ENCODE data around the gene ACTL6B. TPM values are rescaled to one million over a fixed set of nuclear protein-coding genes. Genes with fewer than 3 reads are reported as not detected.

The ACTL6B gene
- total and polyA plus RNA-seq, 2 of the 8 experiments (the other 6 are each of a cell fraction or from before 2014, with no cell fraction given) = 2.1 to 4.5 TPM

GRCh38 chr7:100602889-100603725, 53.1 kb downstream of the ACTL6B start:
- Histone ChIP-seq H3K4me1 (replicated peaks in 1 of 4; ENCODE audit: control insufficient read depth in 3 of 4, insufficient read depth in 4 of 4, low read length in 3 of 4) (peaks cover 0 to 31% (median 20%) of the 10 kb centered on the region in 4 experiments; a peak in 6 of 7 replicates), H2BK5ac (ENCODE audit: low read depth, low read length) (peak overlapping the region; percentile 88), H2BK120ac (replicated peaks; ENCODE audit: low read depth, low read length) (no peak overlapping the region), H3K27ac (ENCODE audit: low read depth, low read length) (peak overlapping the region; percentile 67), H2BK20ac (ENCODE audit: low read length) (no peak overlapping the region), H3K14ac (ENCODE audit: insufficient read length) (no peak overlapping the region), H2BK12ac (ENCODE audit: low read depth, low read length) (peak overlapping the region; percentile 92; the same call in 1 of the 2 replicates), H3K27me3 (replicated peaks in 1 of 4; ENCODE audit: control insufficient read depth in 3 of 4, extremely low read depth in 1 of 4, insufficient read depth in 3 of 4, low read length in 3 of 4) (peaks cover 0 to 10% (median 4%) of the 10 kb centered on the region in 4 experiments; a peak in 2 of 7 replicates), H3K4me2 (ENCODE audit: insufficient read depth in 1 of 2, low read depth in 2 of 2, low read length in 2 of 2) (peak overlapping the region; percentile 91 to 98), H2AFZ (ENCODE audit: low read length) (no peak overlapping the region), H3K4me3 (ENCODE audit: extremely low read depth in 1 of 4, insufficient read depth in 2 of 4, low read depth in 3 of 4, low read length in 4 of 4) (peak overlapping the region; percentile 68 to 82 (median 78)), H4K5ac (ENCODE audit: insufficient read length, low read depth, low read length) (peak overlapping the region; percentile 32), H4K20me1 (replicated peaks in 1 of 2; ENCODE audit: control insufficient read depth in 1 of 2, insufficient read depth in 2 of 2, low read length in 2 of 2) (peaks cover 0 to 2% of the 10 kb centered on the region in 2 experiments), H3K23me2 (ENCODE audit: low read depth, low read length) (peaks cover 25% of the 10 kb centered on the region), H2BK15ac (ENCODE audit: low read length) (peak overlapping the region; percentile 97; the same call in 1 of the 2 replicates), H2AK5ac (ENCODE audit: low read depth, low read length) (no peak overlapping the region), H3K4ac (replicated peaks; ENCODE audit: insufficient read length, low read depth, low read length) (peak overlapping the region; percentile 38), H3K36me3 (ENCODE audit: control insufficient read depth in 2 of 4, insufficient read depth in 4 of 4, low read length in 3 of 4) (peaks cover 0 to 6% (median under 1%) of the 10 kb centered on the region in 4 experiments; a peak in 4 of 8 replicates), H3K23ac (ENCODE audit: insufficient read length) (no peak overlapping the region), H4K8ac (ENCODE audit: extremely low read depth, insufficient read depth, low read length) (no peak overlapping the region; the same call in none of the 2 replicates), H3K9ac (replicated peaks in 1 of 4; ENCODE audit: extremely low read depth in 1 of 4, low read depth in 3 of 4, low read length in 3 of 4) (peak overlapping the region in 3 of 4 experiments; percentile 45 to 79 (median 55); a peak in 4 of 7 replicates), H3K56ac (replicated peaks; ENCODE audit: insufficient read length, low read depth, low read length) (peak overlapping the region; percentile 5), H4K91ac (replicated peaks; ENCODE audit: insufficient read length, low read length) (peak overlapping the region; percentile 59), H3K79me1 (ENCODE audit: low read depth, low read length) (0 out of 2 replicates have a peak, but pooled peaks cover 4% of the 10 kb centered on the region), H3K18ac (ENCODE audit: extremely low read depth, low read length) (peak overlapping the region; percentile 81), H3K9me3 (ENCODE audit: insufficient read depth in 2 of 2, low read depth in 1 of 2, low read length in 1 of 2) (no peaks in the 10 kb centered on the region), H3K79me2 (ENCODE audit: control insufficient read depth in 1 of 2, insufficient read depth in 2 of 2, low read length in 2 of 2) (peaks cover 0 to 6% of the 10 kb centered on the region in 2 experiments; a peak in 1 of 4 replicates)
- POLR2A ChIA-PET (ENCODE audit: partially characterized antibody) = interaction anchor here (0.6 to 8.9 kb wide), 22 partner anchors 8 to 168 kb away, joined by 3 to 172 read pairs (median 4); partner anchors contain the start of genes FBXO24, GNB2, LRCH4 and MOSPD3
- 7% methylated on average over 18 of the region's 21 CpGs; no CpG with 5 or more reads in 1 of the 2 experiments for WGBS, 2 experiments (ENCODE audit: extremely low coverage in 1 of 2, insufficient coverage in 1 of 2, insufficient read length in 1 of 2, insufficient replicate concordance in 2 of 2, low coverage in 1 of 2, low lambda C conversion rate in 2 of 2, missing lambda C conversion rate in 1 of 2)
- FAIRE-seq = no peak
- CTCF ChIA-PET (ENCODE audit: partially characterized antibody) = interaction anchor here (0.6 to 5.4 kb wide), 16 partner anchors 9 to 589 kb away, joined by 3 to 51 read pairs (median 4); partner anchors contain the start of genes FBXO24, GIGYF1 and MOSPD3
- peak in 1 of 2 experiments; percentile 76 for DNase-seq (ENCODE audit: low read depth in 1 of 2, low spot score in 2 of 2)
- TF ChIP-seq HDAC2 (IDR thresholded peaks at IDR 0.05; ENCODE audit: borderline replicate concordance in 1 of 2, low read depth in 2 of 2, low read length in 2 of 2) (no peak), SP1 (IDR thresholded peaks at IDR 0.05; ENCODE audit: low read depth, low read length) (0 out of 2 replicates have a peak, but pooled peaks have one; percentile 63), ATF3 (IDR thresholded peaks at IDR 0.05; ENCODE audit: insufficient read depth, low read depth, low read length) (no peak), TEAD4 (IDR thresholded peaks at IDR 0.05; ENCODE audit: low read depth, low read length) (peak; percentile 90), JUN (IDR thresholded peaks at IDR 0.05; ENCODE audit: low read depth, low read length) (no peak), SIN3A (conservative IDR thresholded peaks at IDR 0.05 in 1 of 2, IDR thresholded peaks at IDR 0.05 in 1 of 2; ENCODE audit: low read depth in 1 of 2, low read length in 2 of 2) (peak; percentile 77 to 80; a peak in 2 of 4 replicates), POU5F1 (IDR thresholded peaks at IDR 0.05; ENCODE audit: low read depth, low read length) (no peak), CTBP2 (IDR thresholded peaks at IDR 0.05; ENCODE audit: borderline replicate concordance, insufficient read depth, insufficient read length, low read length) (no peak), SP4 (IDR thresholded peaks at IDR 0.05; ENCODE audit: low read length) (no peak)

Measured in H1 (cell line).